ENCODE measurements around the gene S100A7. TPM values are rescaled to one million over a fixed set of nuclear protein-coding genes. Genes with fewer than 3 reads are reported as not detected.

The S100A7 gene
- total and polyA plus RNA-seq, 4 donors, result not detected

DNA sequence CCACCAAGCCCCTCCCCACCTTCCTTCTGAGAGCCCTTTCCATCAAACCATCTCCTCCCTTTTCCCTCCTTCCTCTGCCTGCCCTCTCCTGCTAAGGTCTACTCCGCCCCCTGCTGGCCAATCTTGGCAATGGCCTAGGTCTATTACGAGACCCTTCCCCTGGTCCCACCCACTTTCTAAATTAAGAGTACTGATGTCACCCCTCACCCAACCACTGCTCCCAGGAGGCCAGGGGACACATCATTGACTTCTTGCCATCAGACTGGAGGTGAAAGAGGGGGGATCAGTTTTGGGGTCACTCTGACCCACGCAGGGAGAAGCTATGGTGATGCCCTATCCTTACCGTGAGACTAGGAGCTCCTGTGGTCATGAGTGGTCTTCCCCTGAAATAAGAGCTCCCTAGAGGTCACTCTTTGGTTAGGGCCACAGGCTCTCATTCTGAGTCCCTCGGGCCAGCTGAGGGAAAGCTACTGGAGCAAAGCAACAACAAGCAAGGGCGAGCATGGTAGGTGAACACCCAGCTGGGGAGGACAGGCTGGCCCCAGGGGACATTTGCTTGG is 34.6 kb upstream of the S100A7 start:
- Histone ChIP-seq H3K4me3 (ENCODE audit: low read depth in 1 of 3, low read length in 3 of 3) (no peak overlapping the region), H3K27me3 (ENCODE audit: control insufficient read depth in 4 of 4, insufficient read depth in 4 of 4, low read length in 3 of 4) (peaks cover 0 to 2% (median 0%) of the 10 kb centered on the region in 4 donors), H3K9ac (ENCODE audit: low read depth in 1 of 2, low read length in 2 of 2) (no peak overlapping the region), H3K36me3 (ENCODE audit: control insufficient read depth in 4 of 4, insufficient read depth in 3 of 4, low read depth in 1 of 4, low read length in 3 of 4) (no peaks in the 10 kb centered on the region), H3K27ac (ENCODE audit: low read depth in 1 of 2, low read length in 2 of 2) (no peak overlapping the region), H3K9me3 (ENCODE audit: control insufficient read depth in 4 of 4, low read length in 3 of 4) (no peaks in the 10 kb centered on the region), H3K4me1 (ENCODE audit: control insufficient read depth in 4 of 4, insufficient read depth in 4 of 4, low read length in 3 of 4) (no peaks in the 10 kb centered on the region)
- peak; percentile 80 for DNase-seq (ENCODE audit: low spot score)
- TF ChIP-seq CTCF (IDR thresholded peaks at IDR 0.05; ENCODE audit: low read depth, low read length, missing input control) (peak; percentile 83), RAD21 (IDR thresholded peaks at IDR 0.05) (peak; percentile 88 to 89), ZBTB33 (IDR thresholded peaks at IDR 0.05) (no peak)
- TF ChIP-seq, protein P1, sequence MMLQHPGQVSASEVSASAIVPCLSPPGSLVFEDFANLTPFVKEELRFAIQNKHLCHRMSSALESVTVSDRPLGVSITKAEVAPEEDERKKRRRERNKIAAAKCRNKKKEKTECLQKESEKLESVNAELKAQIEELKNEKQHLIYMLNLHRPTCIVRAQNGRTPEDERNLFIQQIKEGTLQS (IDR thresholded peaks at IDR 0.05), result no peak
- 37% methylated on average over 6 of the region's 6 CpGs for WGBS

GRCh38 chr1:153493343-153493960 is 33.0 kb upstream of the S100A7 start:
- Histone ChIP-seq H3K4me3 (ENCODE audit: low read depth in 1 of 3, low read length in 3 of 3) (no peak overlapping the region), H3K4me1 (ENCODE audit: control insufficient read depth in 4 of 4, insufficient read depth in 4 of 4, low read length in 3 of 4) (no peaks in the 10 kb centered on the region), H3K9ac (ENCODE audit: low read depth in 1 of 2, low read length in 2 of 2) (no peak overlapping the region), H3K9me3 (ENCODE audit: control insufficient read depth in 4 of 4, low read length in 3 of 4) (no peaks in the 10 kb centered on the region), H3K27ac (ENCODE audit: low read depth in 1 of 2, low read length in 2 of 2) (no peak overlapping the region), H3K36me3 (ENCODE audit: control insufficient read depth in 4 of 4, insufficient read depth in 3 of 4, low read depth in 1 of 4, low read length in 3 of 4) (no peaks in the 10 kb centered on the region), H3K27me3 (ENCODE audit: control insufficient read depth in 4 of 4, insufficient read depth in 4 of 4, low read length in 3 of 4) (peaks cover 0 to 2% (median 0%) of the 10 kb centered on the region in 4 donors)
- WGBS, result 73% methylated on average over 6 of the region's 6 CpGs
- TF ChIP-seq NR2F2 (IDR thresholded peaks at IDR 0.05) (peak; percentile 68), JUND (IDR thresholded peaks at IDR 0.05) (no peak)
- DNase-seq (ENCODE audit: low spot score), result no peak

GRCh38 chr1:153490272-153491051 is 30.0 kb upstream of the S100A7 start:
- H3K27ac ChIP-seq (ENCODE audit: low read depth in 1 of 2, low read length in 2 of 2), result no peak overlapping the region
- WGBS, result 56% methylated on average over 12 of the region's 12 CpGs
- no peaks in the 10 kb centered on the region for H3K4me1 ChIP-seq (ENCODE audit: control insufficient read depth in 4 of 4, insufficient read depth in 4 of 4, low read length in 3 of 4)
- no peak overlapping the region for H3K9ac ChIP-seq (ENCODE audit: low read depth in 1 of 2, low read length in 2 of 2)
- no peak for DNase-seq (ENCODE audit: low spot score)
- no peak for TF ChIP-seq REST (IDR thresholded peaks at IDR 0.05)
- TF ChIP-seq, protein P1 (IDR thresholded peaks at IDR 0.05), result no peak
- TF ChIP-seq RAD21 (IDR thresholded peaks at IDR 0.05), result no peak
- TF ChIP-seq ZBTB33 (IDR thresholded peaks at IDR 0.05), result no peak
- no peak overlapping the region for H3K4me3 ChIP-seq (ENCODE audit: low read depth in 1 of 3, low read length in 3 of 3)
- no peaks in the 10 kb centered on the region for H3K36me3 ChIP-seq (ENCODE audit: control insufficient read depth in 4 of 4, insufficient read depth in 3 of 4, low read depth in 1 of 4, low read length in 3 of 4)
- H3K9me3 ChIP-seq (ENCODE audit: control insufficient read depth in 4 of 4, low read length in 3 of 4), result no peaks in the 10 kb centered on the region
- H3K27me3 ChIP-seq (ENCODE audit: control insufficient read depth in 4 of 4, insufficient read depth in 4 of 4, low read length in 3 of 4), result no peaks in the 10 kb centered on the region

Data from liver (tissue), 9 donors.